ENCODE results near the gene MLYCD. TPM values are rescaled to one million over a fixed set of nuclear protein-coding genes. Genes with fewer than 3 reads are reported as not detected.

The MLYCD gene
- total RNA-seq, 6 experiments from 2014 or later = 6.6 to 15.6 (median 11.3) TPM

GRCh38 chr16:83920894-83921491 is 22.1 kb downstream of the MLYCD start:
- TF ChIP-seq CTCF (IDR thresholded peaks at IDR 0.05) = no peak
- TF ChIP-seq POLR2A (IDR thresholded peaks at IDR 0.05) = no peak
- H3K4me1 ChIP-seq = no peaks in the 10 kb centered on the region
- DNase-seq = no peak

GRCh38 chr16:83923581-83924365 is 24.9 kb downstream of the MLYCD start:
- Histone ChIP-seq H3K36me3 (peaks cover 0 to 7% (median 2%) of the 10 kb centered on the region in 4 donors), H3K27ac (no peak overlapping the region), H3K27me3 (no peaks in the 10 kb centered on the region), H3K9me3 (no peaks in the 10 kb centered on the region), H3K4me1 (peaks cover 0 to 18% (median 6%) of the 10 kb centered on the region in 4 donors), H3K4me3 (no peak overlapping the region)
- ATAC-seq (no peak), DNase-seq (peak in 1 of 3 donors; percentile 48)
- no peak for TF ChIP-seq CTCF (IDR thresholded peaks at IDR 0.05)
- no peak for TF ChIP-seq POLR2A (IDR thresholded peaks at IDR 0.05)
- WGBS (ENCODE audit: insufficient coverage, low coverage, low lambda C conversion rate, missing lambda C conversion rate) = 87% methylated on average over 9 of the region's 31 CpGs
- intact Hi-C loops (cut with DNase I) = loop anchor here in 1 of 2 donors (10.0 kb wide), 1 partner anchor 121 kb away; the partner anchor contains the start of gene SLC38A8

More at GRCh38 chr16:83920894-83921491, 22.1 kb downstream of the MLYCD start:
- no peak overlapping the region for H3K27ac ChIP-seq
- no peak overlapping the region for H3K4me3 ChIP-seq
- 85% methylated on average over 2 of the region's 2 CpGs for WGBS (ENCODE audit: insufficient coverage, low coverage, low lambda C conversion rate, missing lambda C conversion rate)
- H3K27me3 ChIP-seq = no peaks in the 10 kb centered on the region
- no peak for ATAC-seq
- H3K9me3 ChIP-seq = no peaks in the 10 kb centered on the region
- intact Hi-C loops (cut with DNase I) = loop anchor here in 1 of 2 donors (10.0 kb wide), 1 partner anchor 124 kb away; the partner anchor contains the start of gene SLC38A8
- peaks cover 0 to 21% (median 5%) of the 10 kb centered on the region in 4 donors for H3K36me3 ChIP-seq

GRCh38 chr16:83924686-83925085 is 25.8 kb downstream of the MLYCD start:
- WGBS (ENCODE audit: insufficient coverage, low coverage, low lambda C conversion rate, missing lambda C conversion rate) = 89% methylated on average over 6 of the region's 13 CpGs
- H3K36me3 ChIP-seq = peaks cover 0 to 4% (median 1%) of the 10 kb centered on the region in 4 donors
- peak in 1 of 3 donors; percentile 40 for DNase-seq
- no peaks in the 10 kb centered on the region for H3K9me3 ChIP-seq
- H3K27me3 ChIP-seq = no peaks in the 10 kb centered on the region
- no peak for TF ChIP-seq CTCF (IDR thresholded peaks at IDR 0.05)
- no peak for TF ChIP-seq POLR2A (IDR thresholded peaks at IDR 0.05)
- no peak for ATAC-seq
- intact Hi-C loops (cut with DNase I) = loop anchor here in 1 of 2 donors (10.0 kb wide), 1 partner anchor 120 kb away; the partner anchor contains the start of gene SLC38A8
- H3K4me1 ChIP-seq = peaks cover 0 to 18% (median 6%) of the 10 kb centered on the region in 4 donors
- no peak overlapping the region for H3K4me3 ChIP-seq
- H3K27ac ChIP-seq = no peak overlapping the region

GRCh38 chr16:83925095-83925905 is 26.4 kb downstream of the MLYCD start:
- TF ChIP-seq POLR2A (IDR thresholded peaks at IDR 0.05) (no peak), CTCF (IDR thresholded peaks at IDR 0.05) (no peak)
- H3K36me3 ChIP-seq = peaks cover 0 to 3% (median under 1%) of the 10 kb centered on the region in 4 donors
- H3K27me3 ChIP-seq = no peaks in the 10 kb centered on the region
- peak in 1 of 3 donors; percentile 46 for DNase-seq
- intact Hi-C loops (cut with DNase I) = loop anchor here in 1 of 2 donors (10.0 kb wide), 1 partner anchor 120 kb away; the partner anchor contains the start of gene SLC38A8
- 73% methylated on average over 6 of the region's 12 CpGs for WGBS (ENCODE audit: insufficient coverage, low coverage, low lambda C conversion rate, missing lambda C conversion rate)
- no peak overlapping the region for H3K4me3 ChIP-seq
- H3K27ac ChIP-seq = no peak overlapping the region
- ATAC-seq = no peak
- peaks cover 0 to 18% (median 6%) of the 10 kb centered on the region in 4 donors for H3K4me1 ChIP-seq
- no peaks in the 10 kb centered on the region for H3K9me3 ChIP-seq

All from right lobe of liver (tissue), 6 donors.